SK-N-SH treated with all-trans-retinoic acid at 6 μM for 48 hours (cell line): Measurements from ENCODE around the gene PDE3A.

Experiments used
- OSR1 ChIP-seq: fragments of 250-450 bp; sonication (Bioruptor Pico); IDR thresholded peaks from 2 replicates; pipeline ENCODE4 v1.8.0; 2022; ENCODE audit warnings: moderate library complexity, mild to moderate bottlenecking, inconsistent platforms
- TOX ChIP-seq: fragments of 250-450 bp; sonication (Bioruptor Pico); IDR thresholded peaks from 2 replicates; pipeline ENCODE4 v1.8.0; 2021; ENCODE audit warnings: mild to moderate bottlenecking, moderate library complexity, borderline replicate concordance
- ZNF565 ChIP-seq: fragments of 450-650 bp; formaldehyde crosslinking; conservative IDR thresholded peaks from 2 replicates; pipeline ENCODE4 v1.5.0; 2020; ENCODE audit warnings: low read depth, mild to moderate bottlenecking, moderate library complexity
- TF ChIP-seq, protein P1 (sequence below): fragments of 250-450 bp; sonication (Bioruptor Pico); IDR thresholded peaks from 2 replicates; pipeline ENCODE4 v1.8.0; 2021; ENCODE audit warnings: low read depth, mild to moderate bottlenecking, moderate library complexity, borderline replicate concordance

DNA sequence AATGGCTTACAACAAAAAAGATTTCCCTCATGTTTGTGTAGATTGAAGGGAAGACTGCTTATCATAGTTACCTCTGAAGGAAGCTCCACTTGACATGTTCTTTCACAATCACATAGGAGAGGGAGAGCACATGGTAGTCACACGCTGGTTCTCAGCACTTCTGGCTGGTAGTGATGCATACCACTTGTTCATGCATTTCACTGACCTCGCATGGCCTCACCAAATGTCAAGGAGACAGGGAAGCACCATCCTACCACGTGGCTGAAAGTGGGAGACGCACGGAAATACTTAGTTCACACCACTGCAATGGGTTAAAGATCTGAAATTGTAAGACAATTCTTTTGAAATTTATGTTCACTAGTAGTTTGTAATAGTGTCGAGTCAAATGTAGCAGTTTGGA, 74.0 kb downstream of the PDE3A start:
- TF ChIP-seq OSR1 (CRISPR knock-in tag), result no peak
- TF ChIP-seq, protein P1, sequence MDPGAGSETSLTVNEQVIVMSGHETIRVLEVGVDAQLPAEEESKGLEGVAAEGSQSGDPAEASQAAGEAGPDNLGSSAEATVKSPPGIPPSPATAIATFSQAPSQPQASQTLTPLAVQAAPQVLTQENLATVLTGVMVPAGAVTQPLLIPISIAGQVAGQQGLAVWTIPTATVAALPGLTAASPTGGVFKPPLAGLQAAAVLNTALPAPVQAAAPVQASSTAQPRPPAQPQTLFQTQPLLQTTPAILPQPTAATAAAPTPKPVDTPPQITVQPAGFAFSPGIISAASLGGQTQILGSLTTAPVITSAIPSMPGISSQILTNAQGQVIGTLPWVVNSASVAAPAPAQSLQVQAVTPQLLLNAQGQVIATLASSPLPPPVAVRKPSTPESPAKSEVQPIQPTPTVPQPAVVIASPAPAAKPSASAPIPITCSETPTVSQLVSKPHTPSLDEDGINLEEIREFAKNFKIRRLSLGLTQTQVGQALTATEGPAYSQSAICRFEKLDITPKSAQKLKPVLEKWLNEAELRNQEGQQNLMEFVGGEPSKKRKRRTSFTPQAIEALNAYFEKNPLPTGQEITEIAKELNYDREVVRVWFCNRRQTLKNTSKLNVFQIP (CRISPR knock-in tag), result no peak
- no peak for TF ChIP-seq TOX (CRISPR knock-in tag)
- no peak for TF ChIP-seq ZNF565 (CRISPR knock-in tag)
